GM21526 (cell line): ENCODE data around the gene IL10RB.
A peak's percentile ranks its signal among the peaks of the same experiment; 100 is the strongest.

ENCODE experiments used
- ATAC-seq: cut with Tn5 transposase; IDR thresholded peaks from one replicate; pipeline ENCODE4 v1.9.1; 2021; ENCODE audit warnings: moderate library complexity; ENCODE audit not compliant: unreplicated experiment, low FRiP score

IL10RB gene

DNA sequence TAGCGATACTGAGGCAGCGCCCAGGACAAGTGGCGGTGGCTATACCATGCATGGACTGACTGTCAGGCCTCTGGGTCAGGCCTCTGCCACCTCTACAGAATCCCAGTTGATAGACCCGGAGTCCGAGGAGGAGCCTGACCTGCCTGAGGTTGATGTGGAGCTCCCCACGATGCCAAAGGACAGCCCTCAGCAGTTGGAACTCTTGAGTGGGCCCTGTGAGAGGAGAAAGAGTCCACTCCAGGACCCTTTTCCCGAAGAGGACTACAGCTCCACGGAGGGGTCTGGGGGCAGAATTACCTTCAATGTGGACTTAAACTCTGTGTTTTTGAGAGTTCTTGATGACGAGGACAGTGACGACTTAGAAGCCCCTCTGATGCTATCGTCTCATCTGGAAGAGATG lies 3.2 kb upstream of the IL10RB start:
- no peak for ATAC-seq

DNA sequence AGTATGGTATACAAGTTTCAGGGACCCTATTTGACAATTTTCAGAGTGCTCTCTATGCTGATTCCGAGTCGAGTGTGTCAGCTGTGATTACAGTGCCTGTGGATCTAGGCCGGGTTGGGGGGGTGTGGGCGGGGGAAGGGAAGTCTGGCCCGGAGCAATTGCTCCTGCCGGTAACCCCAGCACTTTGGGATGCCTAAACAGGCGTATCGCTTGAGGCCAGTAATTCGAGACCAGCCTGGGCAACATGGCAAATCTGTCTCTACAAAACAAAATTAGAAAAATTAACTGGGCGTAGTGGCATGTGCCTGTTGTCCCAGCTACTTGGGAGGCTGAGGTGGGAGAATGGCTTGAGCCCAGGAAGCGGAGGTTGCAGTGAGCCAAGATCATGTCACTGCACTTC lies 1.6 kb upstream of the IL10RB start:
- no peak for ATAC-seq

DNA sequence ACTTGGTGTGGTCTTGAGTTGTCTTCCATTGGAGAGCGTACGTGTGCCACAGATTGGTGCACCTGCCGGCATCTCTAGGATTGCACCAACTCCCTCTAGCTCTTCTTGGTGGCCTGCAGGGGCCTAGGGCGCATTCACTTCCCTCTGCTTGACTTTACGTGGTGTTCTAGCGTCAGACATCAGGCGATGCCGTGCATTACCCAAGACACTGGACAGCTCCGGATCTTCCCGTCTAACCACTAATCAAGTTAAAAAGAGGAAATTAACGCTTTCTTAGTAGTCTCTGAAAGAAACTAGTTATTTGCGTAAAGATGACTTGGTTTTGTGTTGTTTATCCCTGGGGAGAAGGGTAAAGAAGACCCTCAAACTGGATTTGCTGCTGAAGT lies 510 bp upstream of the IL10RB start:
- ATAC-seq = no peak

GRCh38 chr21:33266789-33267135 lies 595 bp downstream of the IL10RB start:
- ATAC-seq = no peak

GRCh38 chr21:33267250-33267649 lies 1.1 kb downstream of the IL10RB start:
- no peak for ATAC-seq

DNA sequence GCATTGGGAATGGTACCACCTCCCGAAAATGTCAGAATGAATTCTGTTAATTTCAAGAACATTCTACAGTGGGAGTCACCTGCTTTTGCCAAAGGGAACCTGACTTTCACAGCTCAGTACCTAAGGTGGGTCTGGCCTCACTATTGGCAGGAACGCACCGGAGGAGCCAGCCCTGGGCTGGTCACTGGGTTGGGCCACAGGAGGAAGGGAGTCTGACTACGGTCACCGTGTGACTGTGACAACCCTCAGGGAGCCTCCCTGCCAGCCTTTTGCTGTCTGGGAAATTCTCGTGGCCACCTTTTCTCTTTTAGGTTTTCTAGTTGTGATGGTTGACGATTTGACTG lies 2.2 kb downstream of the IL10RB start:
- peak; percentile 16 for ATAC-seq

GRCh38 chr21:33268737-33269441 lies 2.7 kb downstream of the IL10RB start:
- peak; percentile 46 for ATAC-seq

GRCh38 chr21:33270986-33271385 lies 4.8 kb downstream of the IL10RB start:
- ATAC-seq = no peak

DNA sequence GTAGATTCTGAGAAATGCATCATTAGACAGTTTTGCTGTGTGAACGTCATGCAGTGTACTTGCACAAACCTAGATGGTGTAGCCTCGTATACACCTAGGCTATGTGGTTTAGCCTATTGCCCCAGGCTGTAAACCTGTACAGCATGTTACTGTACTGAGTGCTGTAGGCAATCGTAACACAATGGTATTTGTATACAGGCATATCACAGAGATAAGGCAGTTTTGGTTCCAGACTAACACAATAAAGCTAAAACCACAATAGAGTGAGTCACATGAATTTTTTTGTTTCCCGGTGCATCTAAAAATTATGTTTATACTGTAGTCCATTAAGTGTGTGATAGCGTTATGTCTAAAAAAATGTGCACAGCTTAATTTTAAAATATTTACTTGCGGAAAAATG lies 6.9 kb downstream of the IL10RB start:
- no peak for ATAC-seq

GRCh38 chr21:33278721-33279120 lies 12.6 kb downstream of the IL10RB start:
- no peak for ATAC-seq

DNA sequence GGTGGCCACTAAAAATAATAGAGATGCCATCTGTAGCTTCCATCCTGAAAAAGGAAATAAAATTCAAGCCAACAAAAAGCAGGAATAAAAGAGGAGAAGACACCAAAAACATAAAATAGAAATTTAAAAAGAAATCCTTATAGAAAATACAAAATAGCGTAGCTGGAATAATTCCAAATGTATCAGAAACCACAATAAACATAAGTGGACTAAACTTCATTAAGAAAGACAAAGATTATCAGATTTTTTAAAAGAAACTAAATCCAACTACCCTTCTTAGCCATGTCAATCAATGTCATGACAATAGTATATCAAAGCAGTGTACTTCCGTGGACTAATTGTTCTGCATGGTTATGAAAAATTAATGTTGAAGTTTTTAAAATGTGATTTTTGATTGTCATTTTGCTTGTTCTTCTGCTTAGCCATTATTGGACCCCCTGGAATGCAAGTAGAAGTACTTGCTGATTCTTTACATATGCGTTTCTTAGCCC lies 13.2 kb downstream of the IL10RB start:
- no peak for ATAC-seq

GRCh38 chr21:33281096-33281652 lies 15.0 kb downstream of the IL10RB start:
- ATAC-seq = no peak

GRCh38 chr21:33283203-33283602 lies 17.0 kb downstream of the IL10RB start:
- no peak for ATAC-seq

GRCh38 chr21:33286076-33286475 lies 19.9 kb downstream of the IL10RB start:
- no peak for ATAC-seq

DNA sequence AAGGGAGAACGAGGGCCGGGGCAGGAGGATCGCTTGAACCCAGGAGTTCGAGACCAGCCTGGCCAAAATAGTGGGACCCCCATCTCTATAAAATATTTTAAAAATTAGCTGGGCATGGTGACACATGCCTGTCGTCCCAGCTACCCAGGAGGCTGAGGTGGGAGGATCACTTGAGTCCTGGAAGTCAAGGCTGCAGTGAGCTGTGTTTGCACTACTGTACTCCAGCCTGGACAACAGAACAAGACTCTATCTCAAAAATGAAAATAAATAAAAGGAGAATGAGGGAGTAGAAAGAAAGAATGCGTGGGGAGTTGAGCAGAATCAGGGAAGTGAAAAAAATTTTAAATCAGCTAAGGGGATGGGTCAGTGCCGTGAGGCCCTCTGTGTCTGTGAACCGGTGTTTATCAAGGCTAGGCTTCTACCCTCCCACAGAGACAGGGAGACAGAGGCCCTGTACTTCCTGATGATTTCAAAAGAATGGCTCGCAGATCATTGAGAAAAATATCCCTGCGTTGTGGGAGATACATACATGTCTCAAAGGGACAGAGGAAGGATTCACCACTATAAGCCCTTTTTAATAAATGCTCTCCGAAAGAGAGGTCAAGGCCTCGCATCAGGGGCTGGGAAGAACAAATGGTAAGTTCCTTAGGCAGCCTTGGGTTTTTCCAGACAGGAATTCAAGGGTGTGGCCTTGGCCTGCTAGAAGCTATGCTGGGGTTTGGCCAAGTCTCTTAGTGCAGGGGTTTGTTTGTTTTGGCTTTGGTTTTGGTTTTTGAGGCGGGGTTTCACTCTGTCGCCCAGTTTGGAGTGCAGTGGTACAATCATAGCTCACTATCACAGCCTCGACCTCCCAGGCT lies 20.7 kb downstream of the IL10RB start:
- no peak for ATAC-seq

DNA sequence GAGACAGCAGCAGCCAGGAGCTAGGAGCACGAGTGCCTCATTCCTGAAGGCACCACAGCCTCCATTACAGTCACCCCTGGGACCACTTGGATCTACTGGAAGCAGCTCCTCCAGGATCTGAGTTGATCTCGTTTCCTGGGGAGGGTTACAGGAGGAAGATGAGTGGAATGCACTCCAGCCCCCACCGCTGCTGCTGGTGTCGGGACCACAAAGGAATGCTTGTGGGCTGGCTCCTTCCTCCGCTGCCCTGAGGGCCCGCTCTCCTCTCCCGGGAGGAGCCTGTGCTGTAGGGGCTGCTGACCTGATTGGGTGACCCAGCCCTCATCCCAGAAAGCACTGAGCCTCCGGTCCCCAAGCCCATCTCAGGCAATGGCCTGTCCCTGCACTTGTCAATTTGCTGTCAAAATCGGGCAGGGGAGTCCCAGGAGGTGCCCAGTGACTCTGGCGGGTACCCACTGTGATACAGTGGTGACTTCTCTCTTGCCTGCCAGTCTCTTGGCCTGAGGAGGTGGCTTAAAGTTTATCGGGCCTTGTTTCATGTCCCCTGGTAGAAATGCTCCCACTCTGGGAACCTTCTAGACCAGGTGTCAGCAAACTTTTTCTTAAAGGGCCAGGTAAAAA lies 23.1 kb downstream of the IL10RB start:
- ATAC-seq = no peak

GRCh38 chr21:33290441-33290840 lies 24.3 kb downstream of the IL10RB start:
- no peak for ATAC-seq

DNA sequence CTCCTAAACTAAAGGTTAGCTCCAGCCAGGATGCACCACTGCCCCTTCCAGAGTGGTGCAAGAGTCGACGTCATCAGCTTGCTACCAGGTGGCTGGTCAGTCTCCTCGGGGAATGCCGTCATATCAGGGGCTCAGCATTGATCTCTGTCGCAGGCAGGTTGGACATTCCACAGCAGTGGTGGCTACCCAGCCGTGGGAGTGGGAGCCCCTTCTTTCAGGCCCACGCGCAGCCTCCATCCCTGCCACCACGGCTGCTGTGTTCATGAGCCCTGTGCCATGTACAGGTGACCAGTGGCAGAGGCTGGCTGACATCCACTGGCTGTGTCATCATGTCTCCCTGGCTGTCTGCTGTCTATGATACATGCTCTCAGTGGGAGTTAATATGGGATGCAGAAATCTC lies 25.5 kb downstream of the IL10RB start:
- ATAC-seq = no peak

GRCh38 chr21:33292724-33293123 lies 26.6 kb downstream of the IL10RB start:
- no peak for ATAC-seq

DNA sequence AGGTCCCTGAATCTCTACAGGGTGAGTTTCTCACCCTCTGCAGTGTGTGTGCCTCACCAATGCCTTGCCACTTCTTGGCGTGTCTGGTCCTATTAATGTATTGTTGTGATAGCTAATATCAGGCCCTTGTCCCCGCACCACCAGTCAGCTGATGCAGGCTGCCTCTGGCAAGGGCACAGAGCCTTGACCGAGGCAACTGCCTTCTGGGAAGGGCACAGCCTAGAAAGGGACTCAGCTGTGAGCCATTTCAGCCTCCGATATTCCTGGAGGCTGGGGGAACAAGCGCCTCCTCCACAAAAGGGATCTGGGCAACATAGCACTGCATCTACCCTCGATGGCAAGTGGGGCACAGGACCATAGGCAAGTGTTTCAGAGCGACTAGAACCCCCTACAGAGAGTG lies 27.0 kb downstream of the IL10RB start:
- no peak for ATAC-seq

DNA sequence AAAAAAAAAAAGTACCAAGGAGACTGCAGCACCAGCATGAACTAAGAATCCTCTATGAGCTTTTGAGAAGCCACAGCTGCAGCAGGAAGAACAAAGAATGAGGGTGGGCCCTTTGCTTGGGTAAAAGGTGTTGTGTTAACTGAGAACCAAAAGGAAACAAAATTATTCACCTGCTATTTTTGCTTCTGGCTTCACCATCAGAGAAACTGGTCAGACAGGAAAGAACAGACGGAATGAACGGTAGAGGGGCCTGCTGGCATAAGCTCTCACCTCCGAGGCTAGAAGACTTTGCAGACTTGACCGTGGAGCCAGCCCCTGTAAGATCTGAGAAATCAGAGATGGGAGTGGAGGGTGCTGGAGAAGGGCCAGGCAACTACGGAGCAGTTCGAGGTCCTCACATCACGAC lies 27.6 kb downstream of the IL10RB start:
- no peak for ATAC-seq
